Astrocyte (in vitro differentiated cells and primary cell): ENCODE results near the gene GTF2F1. TPM values are rescaled to one million over a fixed set of nuclear protein-coding genes. Genes with fewer than 3 reads are reported as not detected.
"Not testable (repeated sequence)": the region's sequence is repeated elsewhere in the genome, so short reads cannot be mapped to it uniquely, and the experiment has no call there.

Experiments used
- DNase-seq: peaks from one replicate; pipeline ENCODE4 v3.0.0-alpha.2; 2010; ENCODE audit warnings: low read depth
- FAIRE-seq: peaks from 2 replicates; lab custom pipeline; 2011; peaks lifted over from hg19 to GRCh38; lab: Jason Lieb, UNC
- H2AFZ ChIP-seq: 2 replicates; pipeline ENCODE4 v1.6.0; 2012; ENCODE audit warnings: low read depth, low read length, inconsistent platforms
- H3K27ac ChIP-seq: 2 replicates; pipeline ENCODE4 v1.5.1; 2011; ENCODE audit warnings: low read depth, low read length, inconsistent platforms
- H3K27me3 ChIP-seq: 2 replicates; pipeline ENCODE4 v1.6.0; 2011; ENCODE audit warnings: low read length, inconsistent platforms; ENCODE audit not compliant: insufficient read depth
- H3K36me3 ChIP-seq: 2 replicates; pipeline ENCODE4 v1.5.1; 2011; ENCODE audit warnings: low read length, inconsistent platforms; ENCODE audit not compliant: insufficient read depth
- H3K4me1 ChIP-seq: 2 replicates; pipeline ENCODE4 v1.5.1; 2011; ENCODE audit warnings: low read length, inconsistent platforms; ENCODE audit not compliant: insufficient read depth
- H3K4me2 ChIP-seq: 2 replicates; pipeline ENCODE4 v1.6.0; 2012; ENCODE audit warnings: low read length, inconsistent platforms
- H3K4me3 ChIP-seq: 2 replicates; pipeline ENCODE4 v1.5.1; 2011; ENCODE audit warnings: low read depth, mild to moderate bottlenecking, low read length, inconsistent platforms; ENCODE audit not compliant: insufficient read depth
- H3K79me2 ChIP-seq: 2 replicates; pipeline ENCODE4 v1.6.0; 2012; ENCODE audit warnings: mild to moderate bottlenecking, low read length, inconsistent platforms; ENCODE audit not compliant: insufficient read depth
- H3K9ac ChIP-seq: 2 replicates; pipeline ENCODE4 v1.6.0; 2012; ENCODE audit warnings: mild to moderate bottlenecking, low read length, inconsistent platforms
- H3K9me3 ChIP-seq: 2 replicates; pipeline ENCODE4 v1.5.1; 2012; ENCODE audit warnings: low read depth, mild to moderate bottlenecking, low read length, inconsistent platforms; ENCODE audit not compliant: insufficient read depth
- H4K20me1 ChIP-seq: 2 replicates; pipeline ENCODE4 v1.6.0; 2012; ENCODE audit warnings: low read length, inconsistent platforms; ENCODE audit not compliant: insufficient read depth
- H3K27ac Mint-ChIP-seq: one replicate; pipeline ENCODE4 v1.8.0; 2021; ENCODE audit warnings: mild to moderate bottlenecking, mixed read lengths; ENCODE audit not compliant: unreplicated experiment
- H3K27me3 Mint-ChIP-seq: one replicate; pipeline ENCODE4 v1.8.0; 2021; ENCODE audit warnings: low read depth, mixed read lengths; ENCODE audit not compliant: unreplicated experiment
- H3K36me3 Mint-ChIP-seq: one replicate; pipeline ENCODE4 v1.8.0; 2021; ENCODE audit warnings: low read depth, mixed read lengths; ENCODE audit not compliant: unreplicated experiment
- H3K4me1 Mint-ChIP-seq: one replicate; pipeline ENCODE4 v1.8.0; 2021; ENCODE audit warnings: low read depth, mixed read lengths; ENCODE audit not compliant: unreplicated experiment
- H3K4me3 Mint-ChIP-seq: one replicate; pipeline ENCODE4 v1.8.0; 2021; ENCODE audit warnings: mild to moderate bottlenecking, moderate library complexity, mixed read lengths; ENCODE audit not compliant: unreplicated experiment
- H3K9me3 Mint-ChIP-seq: one replicate; pipeline ENCODE4 v1.8.0; 2021; ENCODE audit warnings: mild to moderate bottlenecking, mixed read lengths; ENCODE audit not compliant: unreplicated experiment
- EZH2 ChIP-seq: IDR thresholded peaks from 2 replicates; pipeline ENCODE4 v1.6.1; 2012; ENCODE audit warnings: mild to moderate bottlenecking, low read length, inconsistent platforms; ENCODE audit not compliant: insufficient read depth
- total RNA-seq: library from RNA; stranded (reverse); gene quantifications from 2 replicates; pipeline ENCODE4 v1.2.1, GENCODE V29; 2021
- TF ChIP-seq, protein P1 (sequence below): IDR thresholded peaks from 2 replicates; pipeline ENCODE4 v1.5.1; 2011; ENCODE audit warnings: low read depth, mild to moderate bottlenecking, inconsistent platforms, low read length, moderate library complexity; ENCODE audit not compliant: insufficient read depth

The GTF2F1 gene
- total RNA-seq, 1 donor from 2014 or later, result 92.3 TPM

DNA sequence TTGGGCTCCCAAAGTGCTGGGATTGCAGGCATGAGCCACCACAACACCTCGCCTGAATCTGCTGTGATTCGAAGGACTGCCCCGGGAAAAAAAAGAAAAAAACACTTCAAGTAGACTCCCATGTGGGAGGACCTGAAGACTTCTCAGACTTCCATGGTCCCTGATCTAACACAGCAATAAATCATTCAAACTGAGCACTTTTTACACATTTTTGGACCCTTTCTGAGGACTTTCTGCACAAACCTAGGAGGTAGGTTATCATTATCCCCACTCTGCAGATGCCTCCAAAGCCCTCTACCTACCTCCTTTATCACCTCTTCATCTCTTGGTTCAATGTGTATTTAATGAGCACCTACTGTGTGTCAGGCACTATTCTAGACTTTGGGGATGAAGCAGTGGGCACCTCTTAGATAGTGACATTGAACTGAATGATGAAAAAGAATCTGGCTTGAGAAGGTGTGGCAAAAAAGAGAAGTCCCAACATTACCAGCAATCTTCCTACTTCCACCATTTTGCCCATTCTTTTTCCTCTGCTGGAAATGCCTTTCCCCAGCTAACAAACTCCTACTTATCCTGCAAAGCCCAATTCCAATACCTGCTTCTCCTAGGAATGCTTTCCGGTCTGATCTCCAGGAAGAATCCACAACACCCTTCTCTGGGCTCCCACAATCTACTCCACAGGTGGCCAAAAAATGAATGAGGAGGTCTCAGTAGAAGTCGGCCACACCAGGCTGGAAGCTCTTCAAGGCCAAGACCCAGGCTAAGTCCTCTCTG is 33.2 kb downstream of the GTF2F1 start:
- Histone ChIP-seq H2AFZ (no peak overlapping the region), H3K9me3 (no peaks in the 10 kb centered on the region), H3K4me3 (no peak overlapping the region), H3K27me3 (no peaks in the 10 kb centered on the region), H3K36me3 (no peaks in the 10 kb centered on the region), H4K20me1 (no peaks in the 10 kb centered on the region), H3K27ac (no peak overlapping the region), H3K79me2 (peaks cover 17% of the 10 kb centered on the region), H3K4me2 (no peak overlapping the region), H3K9ac (no peak overlapping the region), H3K4me1 (peaks cover 4% of the 10 kb centered on the region)
- Mint-ChIP-seq H3K9me3 (no peaks in the 10 kb centered on the region), H3K27ac (no peak overlapping the region), H3K4me3 (peak overlapping the region; percentile 63), H3K4me1 (no peaks in the 10 kb centered on the region), H3K36me3 (peaks cover 5% of the 10 kb centered on the region), H3K27me3 (no peaks in the 10 kb centered on the region)
- no peak for FAIRE-seq
- DNase-seq, result no peak
- TF ChIP-seq, protein P1, sequence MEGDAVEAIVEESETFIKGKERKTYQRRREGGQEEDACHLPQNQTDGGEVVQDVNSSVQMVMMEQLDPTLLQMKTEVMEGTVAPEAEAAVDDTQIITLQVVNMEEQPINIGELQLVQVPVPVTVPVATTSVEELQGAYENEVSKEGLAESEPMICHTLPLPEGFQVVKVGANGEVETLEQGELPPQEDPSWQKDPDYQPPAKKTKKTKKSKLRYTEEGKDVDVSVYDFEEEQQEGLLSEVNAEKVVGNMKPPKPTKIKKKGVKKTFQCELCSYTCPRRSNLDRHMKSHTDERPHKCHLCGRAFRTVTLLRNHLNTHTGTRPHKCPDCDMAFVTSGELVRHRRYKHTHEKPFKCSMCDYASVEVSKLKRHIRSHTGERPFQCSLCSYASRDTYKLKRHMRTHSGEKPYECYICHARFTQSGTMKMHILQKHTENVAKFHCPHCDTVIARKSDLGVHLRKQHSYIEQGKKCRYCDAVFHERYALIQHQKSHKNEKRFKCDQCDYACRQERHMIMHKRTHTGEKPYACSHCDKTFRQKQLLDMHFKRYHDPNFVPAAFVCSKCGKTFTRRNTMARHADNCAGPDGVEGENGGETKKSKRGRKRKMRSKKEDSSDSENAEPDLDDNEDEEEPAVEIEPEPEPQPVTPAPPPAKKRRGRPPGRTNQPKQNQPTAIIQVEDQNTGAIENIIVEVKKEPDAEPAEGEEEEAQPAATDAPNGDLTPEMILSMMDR, result no peak
- TF ChIP-seq EZH2, result no peak

- Mint-ChIP-seq H3K9me3 (no peaks in the 10 kb centered on the region), H3K4me1 (no peaks in the 10 kb centered on the region), H3K27me3 (no peaks in the 10 kb centered on the region), H3K4me3 (no peak overlapping the region), H3K27ac (no peak overlapping the region), H3K36me3 (no peaks in the 10 kb centered on the region)
- TF ChIP-seq, protein P1, result no peak
- TF ChIP-seq EZH2, result no peak
- FAIRE-seq (no peak), DNase-seq (no peak)
- Histone ChIP-seq H2AFZ (no peak overlapping the region), H3K4me1 (peaks cover 4% of the 10 kb centered on the region), H3K4me2 (no peak overlapping the region), H3K27me3 (no peaks in the 10 kb centered on the region), H3K36me3 (no peaks in the 10 kb centered on the region), H3K9ac (no peak overlapping the region), H3K4me3 (no peak overlapping the region), H4K20me1 (no peaks in the 10 kb centered on the region), H3K79me2 (peaks cover 12% of the 10 kb centered on the region), H3K9me3 (no peaks in the 10 kb centered on the region), H3K27ac (no peak overlapping the region)
These were observed 35.0 kb downstream of the GTF2F1 start for GRCh38 chr19:6358003-6358402.

GRCh38 chr19:6357174-6357573 is 35.8 kb downstream of the GTF2F1 start:
- no peak overlapping the region for H3K27ac Mint-ChIP-seq
- no peaks in the 10 kb centered on the region for H3K36me3 ChIP-seq
- H3K27ac ChIP-seq, result no peak overlapping the region
- no peaks in the 10 kb centered on the region for H3K27me3 Mint-ChIP-seq
- H3K27me3 ChIP-seq, result no peaks in the 10 kb centered on the region
- no peak overlapping the region for H3K4me3 Mint-ChIP-seq
- H4K20me1 ChIP-seq, result no peaks in the 10 kb centered on the region
- H3K9me3 ChIP-seq, result no peaks in the 10 kb centered on the region
- no peak overlapping the region for H3K4me2 ChIP-seq
- no peak overlapping the region for H3K4me3 ChIP-seq
- no peak for DNase-seq
- no peaks in the 10 kb centered on the region for H3K9me3 Mint-ChIP-seq
- no peaks in the 10 kb centered on the region for H3K4me1 Mint-ChIP-seq
- no peak overlapping the region for H2AFZ ChIP-seq
- TF ChIP-seq EZH2, result no peak
- TF ChIP-seq, protein P1, result no peak
- H3K9ac ChIP-seq, result no peak overlapping the region
- H3K79me2 ChIP-seq, result peaks cover 3% of the 10 kb centered on the region
- H3K4me1 ChIP-seq, result peaks cover under 1% of the 10 kb centered on the region
- no peak for FAIRE-seq
- no peaks in the 10 kb centered on the region for H3K36me3 Mint-ChIP-seq

GRCh38 chr19:6355321-6356040 is 37.5 kb downstream of the GTF2F1 start:
- not testable (repeated sequence) for H3K4me3 Mint-ChIP-seq, H3K4me3 ChIP-seq, H3K4me2 ChIP-seq, FAIRE-seq, H3K36me3 Mint-ChIP-seq, H3K9me3 Mint-ChIP-seq, H3K27ac Mint-ChIP-seq, H3K36me3 ChIP-seq, H3K79me2 ChIP-seq, H3K4me1 ChIP-seq, H3K9ac ChIP-seq, H3K27ac ChIP-seq, H3K27me3 ChIP-seq, H4K20me1 ChIP-seq, H3K9me3 ChIP-seq, H3K4me1 Mint-ChIP-seq, DNase-seq, H3K27me3 Mint-ChIP-seq, H2AFZ ChIP-seq
